GM12874 (cell line): ENCODE measurements around the gene PIERCE2.

Source experiments
- CTCF ChIP-seq: IDR thresholded peaks from 2 replicates; pipeline ENCODE4 v1.5.1; 2011; ENCODE audit warnings: low read depth, mild to moderate bottlenecking, control low read depth, low read length, moderate library complexity; ENCODE audit not compliant: insufficient read depth

The PIERCE2 gene

GRCh38 chr15:55381595-55381994, 26.7 kb upstream of the PIERCE2 start:
- TF ChIP-seq CTCF: no peak

- TF ChIP-seq CTCF: no peak
Measured at GRCh38 chr15:55383687-55384086, 24.6 kb upstream of the PIERCE2 start.

GRCh38 chr15:55387027-55387426, 21.3 kb upstream of the PIERCE2 start:
- no peak for TF ChIP-seq CTCF

- no peak for TF ChIP-seq CTCF
Measured at GRCh38 chr15:55389264-55389607, 19.1 kb upstream of the PIERCE2 start.

GRCh38 chr15:55394694-55395093, 13.6 kb upstream of the PIERCE2 start:
- no peak for TF ChIP-seq CTCF

- TF ChIP-seq CTCF: no peak
Measured at GRCh38 chr15:55398243-55398642, 10.1 kb upstream of the PIERCE2 start.

GRCh38 chr15:55401786-55402246, 6.5 kb upstream of the PIERCE2 start:
- no peak for TF ChIP-seq CTCF

GRCh38 chr15:55402707-55403106, 5.6 kb upstream of the PIERCE2 start:
- no peak for TF ChIP-seq CTCF
